Astrocyte of the spinal cord (primary cell): ENCODE data around the gene OLIG1.

Experiments
- DNase-seq: peaks from one replicate; pipeline ENCODE4 v3.0.0; 2011; ENCODE audit warnings: low read depth, low spot score
- H3K4me3 ChIP-seq: 2 replicates; pipeline ENCODE4 v1.5.1; 2011; ENCODE audit warnings: low read depth, mild to moderate bottlenecking, low read length, moderate library complexity
- in situ Hi-C: cut with HindIII; loops from 2 replicates; pipeline ENCODE4 v1.10.0; 2017; ENCODE audit warnings: low sequenced_read_pairs
- TF ChIP-seq, protein P1 (sequence below): IDR thresholded peaks from 2 replicates; pipeline ENCODE4 v1.5.1; 2012; ENCODE audit warnings: low read depth, mild to moderate bottlenecking, low read length, inconsistent platforms

OLIG1 gene

DNA sequence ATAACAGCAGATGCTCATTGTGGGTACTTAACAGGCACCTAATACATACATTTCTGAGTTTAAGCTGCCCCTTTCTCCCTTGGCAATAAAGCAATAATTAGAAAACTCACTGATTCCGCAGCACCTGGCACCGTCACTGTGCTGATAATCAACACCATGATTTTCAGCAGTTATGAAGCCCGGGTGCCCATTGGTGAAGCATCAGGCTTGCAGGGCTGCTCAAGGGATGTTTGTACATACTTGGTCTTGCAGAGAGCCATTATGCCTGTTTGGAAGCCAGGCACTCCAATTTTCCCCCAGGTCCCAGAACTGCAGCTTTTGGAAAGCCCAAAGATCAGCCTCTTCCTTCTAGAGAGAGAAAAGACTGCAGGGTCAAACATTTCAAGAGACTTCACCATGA lies 44.3 kb downstream of the OLIG1 start:
- DNase-seq: no peak
- H3K4me3 ChIP-seq: no peak overlapping the region
- in situ Hi-C loops: no loop called here
- TF ChIP-seq, protein P1, sequence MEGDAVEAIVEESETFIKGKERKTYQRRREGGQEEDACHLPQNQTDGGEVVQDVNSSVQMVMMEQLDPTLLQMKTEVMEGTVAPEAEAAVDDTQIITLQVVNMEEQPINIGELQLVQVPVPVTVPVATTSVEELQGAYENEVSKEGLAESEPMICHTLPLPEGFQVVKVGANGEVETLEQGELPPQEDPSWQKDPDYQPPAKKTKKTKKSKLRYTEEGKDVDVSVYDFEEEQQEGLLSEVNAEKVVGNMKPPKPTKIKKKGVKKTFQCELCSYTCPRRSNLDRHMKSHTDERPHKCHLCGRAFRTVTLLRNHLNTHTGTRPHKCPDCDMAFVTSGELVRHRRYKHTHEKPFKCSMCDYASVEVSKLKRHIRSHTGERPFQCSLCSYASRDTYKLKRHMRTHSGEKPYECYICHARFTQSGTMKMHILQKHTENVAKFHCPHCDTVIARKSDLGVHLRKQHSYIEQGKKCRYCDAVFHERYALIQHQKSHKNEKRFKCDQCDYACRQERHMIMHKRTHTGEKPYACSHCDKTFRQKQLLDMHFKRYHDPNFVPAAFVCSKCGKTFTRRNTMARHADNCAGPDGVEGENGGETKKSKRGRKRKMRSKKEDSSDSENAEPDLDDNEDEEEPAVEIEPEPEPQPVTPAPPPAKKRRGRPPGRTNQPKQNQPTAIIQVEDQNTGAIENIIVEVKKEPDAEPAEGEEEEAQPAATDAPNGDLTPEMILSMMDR: no peak

DNA sequence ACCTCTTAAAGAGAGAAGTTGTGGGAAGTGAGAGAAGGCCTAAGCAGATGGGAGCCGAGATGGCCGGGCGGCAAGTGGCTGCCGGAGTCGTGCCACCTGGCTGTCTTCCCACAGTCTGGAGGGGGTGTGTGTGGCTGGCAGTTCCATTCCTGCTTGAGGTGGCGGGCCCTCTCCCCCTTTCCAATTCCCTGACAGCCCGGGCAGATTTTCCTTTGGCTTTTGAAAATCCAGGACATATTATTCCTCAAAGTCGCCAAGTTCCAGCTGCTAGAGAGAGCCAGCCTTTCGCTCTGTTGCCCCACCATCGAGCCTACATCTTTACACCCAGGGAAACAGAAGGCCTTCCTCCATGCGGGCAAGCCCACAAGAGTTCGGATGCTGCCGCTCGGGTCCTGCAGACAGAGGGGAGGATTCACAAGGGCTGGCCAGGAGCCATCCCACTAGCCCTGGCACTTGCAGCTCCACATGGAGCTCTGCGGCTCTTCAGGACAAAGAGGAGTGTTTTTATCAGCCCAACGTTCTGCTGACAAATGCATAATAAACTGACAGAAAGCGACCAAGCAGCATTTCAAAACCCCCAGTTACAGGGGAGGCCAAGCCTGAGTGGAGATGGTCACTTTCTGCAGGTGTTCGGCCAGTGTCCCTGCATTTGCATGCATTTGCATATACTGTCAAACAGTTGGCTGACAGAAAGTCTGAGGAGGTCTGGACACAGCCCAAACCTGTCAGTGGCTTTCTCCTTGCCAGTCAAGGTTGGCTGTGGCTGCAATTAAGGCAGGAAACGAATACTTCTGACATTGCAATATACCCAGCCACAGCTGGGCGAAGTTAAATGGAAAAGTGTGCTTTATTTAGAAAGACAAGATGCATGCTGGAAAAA lies 45.9 kb downstream of the OLIG1 start:
- TF ChIP-seq, protein P1: no peak
- DNase-seq: no peak
- in situ Hi-C loops: no loop called here
- no peak overlapping the region for H3K4me3 ChIP-seq

DNA sequence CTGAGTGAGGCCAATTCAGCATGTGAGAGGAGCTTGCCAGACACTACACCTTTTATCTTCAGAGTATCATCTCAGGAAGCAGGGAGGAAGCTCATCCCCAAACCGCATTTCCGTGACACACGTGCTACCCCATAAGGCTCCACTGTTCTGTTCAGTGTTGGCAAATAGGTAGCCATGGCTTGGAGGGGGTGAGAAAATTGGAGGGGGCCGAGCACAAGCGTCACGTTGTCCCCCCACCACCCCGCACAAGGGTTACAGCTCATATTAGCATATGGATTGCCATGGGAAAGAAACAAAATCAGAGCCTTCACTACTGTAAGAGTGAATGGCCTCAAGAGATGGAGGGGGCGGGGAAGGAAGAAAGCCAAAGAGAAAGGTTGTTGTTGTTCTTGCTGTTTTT lies 46.7 kb downstream of the OLIG1 start:
- H3K4me3 ChIP-seq: no peak overlapping the region
- DNase-seq: no peak
- TF ChIP-seq, protein P1: no peak
- in situ Hi-C loops: no loop called here

DNA sequence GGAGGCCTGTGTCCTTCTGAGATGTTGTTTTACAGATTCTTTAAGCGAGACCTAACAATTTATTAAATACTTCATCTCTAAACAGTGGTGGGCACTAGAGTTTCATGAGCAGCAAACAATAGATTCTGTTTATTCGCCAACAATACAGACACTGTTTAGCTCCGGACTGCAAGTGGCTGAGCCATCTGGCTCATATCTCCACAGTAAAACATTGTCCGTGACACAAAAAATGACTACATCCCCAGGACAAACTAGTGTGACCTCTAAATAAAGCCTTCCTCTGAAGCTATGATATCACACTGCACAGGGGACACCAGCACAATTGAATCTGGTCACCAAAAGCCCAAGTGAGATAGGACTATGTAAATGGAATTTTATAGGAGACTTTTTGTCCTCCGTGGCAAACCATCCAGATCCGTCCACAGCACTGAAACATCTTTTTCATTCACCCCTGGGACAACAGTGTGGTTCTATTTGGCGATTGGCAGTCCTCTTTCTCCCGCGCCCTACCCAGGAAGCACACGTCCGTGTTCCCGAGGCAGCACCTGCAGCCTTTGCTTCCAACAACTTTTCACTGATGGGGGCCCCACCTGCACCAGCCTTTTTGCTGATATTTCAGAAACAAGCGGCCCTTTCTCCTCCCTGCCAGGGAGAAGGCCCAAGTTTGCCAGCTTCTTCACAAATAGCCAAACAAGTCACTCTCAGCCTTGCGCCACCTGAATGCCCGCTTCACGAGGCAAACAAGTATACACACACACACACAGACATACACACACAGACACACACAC lies 47.4 kb downstream of the OLIG1 start:
- TF ChIP-seq, protein P1: no peak
- in situ Hi-C loops: no loop called here
- no peak for DNase-seq
- H3K4me3 ChIP-seq: no peak overlapping the region
